SU-DHL-6 (cell line): ENCODE results near the gene CBFA2T3.

Source experiments
- H2AFZ ChIP-seq: fragments of 200-600 bp; sonication (generic); 2 replicates; pipeline ENCODE4 v1.6.1; 2014; ENCODE audit warnings: low read depth, mild to moderate bottlenecking, moderate library complexity, mixed read lengths, antibody characterized with exemption, low read length; ENCODE audit not compliant: severe bottlenecking
- H3F3A ChIP-seq: fragments of 200-600 bp; shearing (Covaris generic); 2 replicates; pipeline ENCODE4 v1.6.0; 2016; ENCODE audit warnings: antibody characterized with exemption, mild to moderate bottlenecking; ENCODE audit not compliant: insufficient read depth
- H3K27ac ChIP-seq: fragments of 200-600 bp; sonication (generic); 2 replicates; pipeline ENCODE4 v1.5.1; 2016; ENCODE audit warnings: low read depth, mild to moderate bottlenecking, low read length, moderate library complexity, mixed read lengths
- H3K27me3 ChIP-seq: fragments of 200-600 bp; sonication (generic), shearing (Covaris generic); 2 replicates; pipeline ENCODE4 v1.6.0; 2014; ENCODE audit warnings: mild to moderate bottlenecking, low read length
- H3K36me3 ChIP-seq: fragments of 200-600 bp; sonication (generic); 2 replicates; pipeline ENCODE4 v1.6.1; 2014; ENCODE audit warnings: mild to moderate bottlenecking, low read length, mixed read lengths
- H3K4me2 ChIP-seq: fragments of 300-600, 200-600 bp; shearing (Covaris generic), sonication (generic); 2 replicates; pipeline ENCODE4 v1.6.0; 2014; ENCODE audit warnings: low read length, low read depth, mild to moderate bottlenecking; ENCODE audit not compliant: poor library complexity, severe bottlenecking
- H3K4me3 ChIP-seq: fragments of 200-600 bp; sonication (generic); 2 replicates; pipeline ENCODE4 v1.5.1; 2014; ENCODE audit warnings: antibody characterized with exemption, low read length, mild to moderate bottlenecking, mixed read lengths; ENCODE audit not compliant: insufficient read depth, poor library complexity, severe bottlenecking
- H3K79me2 ChIP-seq: fragments of 200-600 bp; sonication (generic); 2 replicates; pipeline ENCODE4 v1.6.1; 2014; ENCODE audit warnings: mild to moderate bottlenecking, low read length, moderate library complexity; ENCODE audit not compliant: insufficient read depth
- H3K9ac ChIP-seq: fragments of 200-600 bp; sonication (generic); 2 replicates; pipeline ENCODE4 v1.7.0; 2014; ENCODE audit warnings: mild to moderate bottlenecking, low read length
- H3K9me2 ChIP-seq: fragments of 200-600 bp; sonication (generic); replicated peaks from 2 replicates; pipeline ENCODE4 v1.6.1; 2014; ENCODE audit warnings: low read length; ENCODE audit not compliant: insufficient read depth
- H3K9me3 ChIP-seq: fragments of 200-600 bp; sonication (generic); 2 replicates; pipeline ENCODE4 v1.6.1; 2014; ENCODE audit warnings: low read length, mixed read lengths; ENCODE audit not compliant: insufficient read depth
- H4K20me1 ChIP-seq: fragments of 200-600 bp; sonication (generic); 2 replicates; pipeline ENCODE4 v1.6.1; 2014; ENCODE audit warnings: low read depth, mild to moderate bottlenecking, antibody characterized with exemption, low read length, moderate library complexity, mixed read lengths
- EZH2phosphoT487 ChIP-seq: fragments of 200-600 bp; sonication (generic), shearing (Covaris generic); conservative IDR thresholded peaks from 2 replicates; pipeline ENCODE4 v1.6.1; 2018; ENCODE audit warnings: mild to moderate bottlenecking, antibody characterized with exemption, low read length, moderate library complexity, mixed read lengths
- TF ChIP-seq, protein P1 (sequence below): fragments of 200-600 bp; sonication (generic); IDR thresholded peaks from one replicate; pipeline ENCODE4 v1.5.1; 2017; ENCODE audit warnings: antibody characterized with exemption, mild to moderate bottlenecking, low read length, moderate library complexity; ENCODE audit not compliant: insufficient read depth, poor library complexity, severe bottlenecking

Gene CBFA2T3

DNA sequence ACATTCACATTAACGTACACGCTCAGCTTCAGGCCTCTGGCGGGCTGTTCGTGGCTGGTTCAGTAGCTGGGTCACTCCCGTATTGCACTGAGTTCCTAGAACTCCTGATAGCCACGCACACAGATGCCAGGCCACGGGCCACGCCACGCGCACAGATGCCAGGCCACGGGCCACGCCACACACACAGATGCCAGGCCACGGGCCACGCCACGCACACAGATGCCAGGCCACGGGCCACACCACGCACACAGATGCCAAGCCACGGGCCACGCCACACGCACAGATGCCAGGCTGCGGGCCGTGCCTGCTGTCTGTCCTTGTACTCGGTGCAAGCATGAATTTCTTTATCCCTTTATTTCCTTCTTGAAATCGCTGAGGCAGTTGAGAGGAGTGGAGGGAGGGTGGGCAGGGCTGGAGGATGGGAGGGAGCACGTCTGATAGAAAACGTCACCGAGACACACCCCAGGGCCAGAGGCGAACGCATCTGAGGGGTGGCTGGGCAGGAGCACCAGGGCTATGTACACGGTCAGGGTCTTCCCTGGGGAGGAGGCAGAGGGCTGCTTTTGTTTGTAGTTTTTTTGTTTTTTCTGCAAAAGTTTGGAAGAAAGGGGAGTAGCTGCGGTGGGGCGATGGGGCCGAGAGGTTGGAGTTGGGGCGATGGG is 101.9 kb downstream of the CBFA2T3 start:
- Histone ChIP-seq H3K9me2 (no peaks in the 10 kb centered on the region), H3F3A (peaks cover 14% of the 10 kb centered on the region), H4K20me1 (no peaks in the 10 kb centered on the region), H3K4me2 (no peak overlapping the region), H2AFZ (no peak overlapping the region), H3K36me3 (no peaks in the 10 kb centered on the region), H3K9me3 (no peaks in the 10 kb centered on the region), H3K9ac (no peak overlapping the region), H3K27ac (no peak overlapping the region), H3K4me3 (no peak overlapping the region), H3K27me3 (no peaks in the 10 kb centered on the region), H3K79me2 (no peaks in the 10 kb centered on the region)
- TF ChIP-seq EZH2phosphoT487: no peak
- TF ChIP-seq, protein P1, sequence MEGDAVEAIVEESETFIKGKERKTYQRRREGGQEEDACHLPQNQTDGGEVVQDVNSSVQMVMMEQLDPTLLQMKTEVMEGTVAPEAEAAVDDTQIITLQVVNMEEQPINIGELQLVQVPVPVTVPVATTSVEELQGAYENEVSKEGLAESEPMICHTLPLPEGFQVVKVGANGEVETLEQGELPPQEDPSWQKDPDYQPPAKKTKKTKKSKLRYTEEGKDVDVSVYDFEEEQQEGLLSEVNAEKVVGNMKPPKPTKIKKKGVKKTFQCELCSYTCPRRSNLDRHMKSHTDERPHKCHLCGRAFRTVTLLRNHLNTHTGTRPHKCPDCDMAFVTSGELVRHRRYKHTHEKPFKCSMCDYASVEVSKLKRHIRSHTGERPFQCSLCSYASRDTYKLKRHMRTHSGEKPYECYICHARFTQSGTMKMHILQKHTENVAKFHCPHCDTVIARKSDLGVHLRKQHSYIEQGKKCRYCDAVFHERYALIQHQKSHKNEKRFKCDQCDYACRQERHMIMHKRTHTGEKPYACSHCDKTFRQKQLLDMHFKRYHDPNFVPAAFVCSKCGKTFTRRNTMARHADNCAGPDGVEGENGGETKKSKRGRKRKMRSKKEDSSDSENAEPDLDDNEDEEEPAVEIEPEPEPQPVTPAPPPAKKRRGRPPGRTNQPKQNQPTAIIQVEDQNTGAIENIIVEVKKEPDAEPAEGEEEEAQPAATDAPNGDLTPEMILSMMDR: no peak

DNA sequence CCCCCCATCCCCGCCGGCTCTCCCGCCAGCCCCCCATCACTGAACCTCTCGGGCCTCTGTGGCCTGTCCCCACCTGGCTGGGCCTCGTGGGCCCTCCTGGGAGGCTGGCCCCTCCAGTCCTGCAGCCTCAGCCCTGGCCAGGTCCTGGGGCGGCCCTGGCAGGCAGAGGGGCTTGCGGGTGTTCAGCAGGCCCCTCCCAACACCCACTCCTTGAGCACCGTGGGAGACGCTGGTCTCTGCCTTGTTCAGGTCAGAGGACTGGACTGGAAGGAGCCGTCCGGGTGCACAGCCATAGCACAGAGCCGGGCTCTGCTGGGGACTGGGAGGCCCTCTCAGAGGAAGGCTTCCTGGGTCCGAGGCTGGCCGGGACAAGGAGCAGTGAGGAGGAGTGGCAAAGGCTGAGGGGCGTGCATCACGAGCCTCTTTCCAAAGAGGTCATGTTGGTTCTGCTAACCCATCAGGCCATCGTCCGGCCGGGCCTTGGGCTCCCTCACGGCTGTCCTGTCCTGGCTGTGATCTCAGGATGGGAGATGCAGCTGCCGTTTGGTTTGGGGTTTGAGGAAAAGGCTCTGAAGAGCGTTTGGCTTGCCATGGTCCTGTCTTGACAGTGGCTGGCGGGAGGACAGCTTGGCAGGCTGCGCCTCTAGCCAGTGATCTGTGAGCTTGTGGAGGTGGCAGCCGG is 104.2 kb downstream of the CBFA2T3 start:
- Histone ChIP-seq H4K20me1 (no peaks in the 10 kb centered on the region), H3K27me3 (no peaks in the 10 kb centered on the region), H3K36me3 (no peaks in the 10 kb centered on the region), H3K4me3 (no peak overlapping the region), H3K79me2 (no peaks in the 10 kb centered on the region), H3F3A (peaks cover 14% of the 10 kb centered on the region), H3K27ac (no peak overlapping the region), H2AFZ (no peak overlapping the region), H3K9me2 (no peaks in the 10 kb centered on the region), H3K9me3 (no peaks in the 10 kb centered on the region), H3K9ac (no peak overlapping the region), H3K4me2 (no peak overlapping the region)
- TF ChIP-seq, protein P1: no peak
- no peak for TF ChIP-seq EZH2phosphoT487

DNA sequence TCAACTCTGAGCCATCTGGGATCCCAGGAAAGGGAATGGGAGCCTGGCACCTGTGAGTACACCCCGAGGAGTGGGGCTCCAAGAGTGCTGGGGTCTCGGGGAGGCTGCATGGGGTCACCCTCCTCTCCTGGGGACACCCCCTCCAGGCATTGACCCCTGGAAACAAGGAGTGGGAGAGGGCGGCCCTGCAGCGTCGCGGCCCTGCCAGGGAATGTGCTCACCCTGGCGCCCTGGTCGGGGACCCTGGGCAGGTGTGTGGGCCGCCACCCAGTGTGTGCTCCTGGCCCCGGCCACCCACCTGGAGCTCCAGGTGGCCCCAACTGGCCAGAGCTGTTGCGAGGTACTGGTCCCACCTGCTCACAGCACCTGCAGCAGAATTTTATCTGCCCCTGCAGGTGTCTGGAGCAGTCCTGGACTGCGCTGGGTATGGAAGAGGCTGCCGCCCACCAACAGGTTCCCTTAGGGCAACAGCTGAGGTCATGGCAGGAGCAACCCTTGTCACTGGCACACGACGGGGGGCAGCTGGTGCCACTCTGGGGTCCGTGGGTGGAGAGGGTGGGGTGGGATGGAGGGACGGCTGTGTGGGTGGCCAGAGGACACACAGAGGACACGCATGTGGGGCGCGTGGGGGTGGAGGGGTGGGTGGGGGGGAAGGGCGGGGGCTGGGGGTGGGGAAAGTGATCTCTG is 105.1 kb downstream of the CBFA2T3 start:
- H3K9me3 ChIP-seq: no peaks in the 10 kb centered on the region
- H3K79me2 ChIP-seq: no peaks in the 10 kb centered on the region
- no peaks in the 10 kb centered on the region for H4K20me1 ChIP-seq
- H3K36me3 ChIP-seq: no peaks in the 10 kb centered on the region
- TF ChIP-seq, protein P1: no peak
- H3K27ac ChIP-seq: no peak overlapping the region
- peaks cover 14% of the 10 kb centered on the region for H3F3A ChIP-seq
- H3K9me2 ChIP-seq: no peaks in the 10 kb centered on the region
- H3K27me3 ChIP-seq: no peaks in the 10 kb centered on the region
- H3K4me3 ChIP-seq: no peak overlapping the region
- H2AFZ ChIP-seq: no peak overlapping the region
- H3K9ac ChIP-seq: no peak overlapping the region
- H3K4me2 ChIP-seq: no peak overlapping the region
